MM.1S (cell line): ENCODE measurements around the gene IRAK4.

Source experiments
- DNase-seq: peaks from one replicate; pipeline ENCODE4 v3.0.0-alpha.2; 2015
- H2AFZ ChIP-seq: fragments of 300-600 bp; sonication (generic); 2 replicates; pipeline ENCODE4 v1.6.0; 2016; ENCODE audit warnings: antibody characterized with exemption, low read length
- H3F3A ChIP-seq: fragments of 300-600 bp; sonication (generic); 2 replicates; pipeline ENCODE4 v1.6.1; 2016; ENCODE audit warnings: mild to moderate bottlenecking, antibody characterized with exemption, low read length, moderate library complexity, mixed read lengths; ENCODE audit not compliant: insufficient read depth
- H3K27ac ChIP-seq: fragments of 300-600 bp; sonication (generic); 2 replicates; pipeline ENCODE4 v1.5.1; 2016; ENCODE audit warnings: mild to moderate bottlenecking, low read length
- H3K27me3 ChIP-seq: fragments of 300-600 bp; sonication (generic); replicated peaks from 2 replicates; pipeline ENCODE4 v1.6.0; 2016; ENCODE audit warnings: low read length; ENCODE audit not compliant: insufficient read depth
- H3K36me3 ChIP-seq: fragments of 300-600 bp; sonication (generic); replicated peaks from 2 replicates; pipeline ENCODE4 v1.6.1; 2016; ENCODE audit warnings: mild to moderate bottlenecking, low read length, mixed read lengths; ENCODE audit not compliant: insufficient read depth
- H3K4me1 ChIP-seq: fragments of 300-600 bp; sonication (generic); 2 replicates; pipeline ENCODE4 v1.6.1; 2016; ENCODE audit warnings: low read length, mixed read lengths
- H3K4me2 ChIP-seq: fragments of 300-600 bp; sonication (generic); 2 replicates; pipeline ENCODE4 v1.6.0; 2016; ENCODE audit warnings: low read depth, low read length
- H3K4me3 ChIP-seq: fragments of 300-600 bp; sonication (generic); 2 replicates; pipeline ENCODE4 v1.5.1; 2016; ENCODE audit warnings: low read length, mixed read lengths
- H3K79me2 ChIP-seq: fragments of 300-600 bp; sonication (generic); 2 replicates; pipeline ENCODE4 v1.6.1; 2016; ENCODE audit warnings: mixed run types, low read length, mixed read lengths
- H3K9ac ChIP-seq: fragments of 300-600 bp; sonication (generic); 2 replicates; pipeline ENCODE4 v1.6.1; 2016; ENCODE audit warnings: low read length, mixed read lengths
- H3K9me2 ChIP-seq: fragments of 300-600 bp; sonication (generic); replicated peaks from 2 replicates; pipeline ENCODE4 v1.6.1; 2016; ENCODE audit warnings: mild to moderate bottlenecking, low read length, mixed read lengths; ENCODE audit not compliant: insufficient read depth
- H3K9me3 ChIP-seq: fragments of 300-600 bp; sonication (generic); replicated peaks from 2 replicates; pipeline ENCODE4 v1.6.1; 2016; ENCODE audit warnings: mild to moderate bottlenecking, low read length, mixed read lengths; ENCODE audit not compliant: insufficient read depth
- H4K20me1 ChIP-seq: fragments of 300-600 bp; sonication (generic); 2 replicates; pipeline ENCODE4 v1.6.1; 2016; ENCODE audit warnings: mild to moderate bottlenecking, low read length, moderate library complexity, mixed read lengths; ENCODE audit not compliant: insufficient read depth
- EZH2 ChIP-seq: fragments of 300-600 bp; sonication (generic); optimal IDR thresholded peaks from 2 replicates; pipeline ENCODE3; 2017; ENCODE audit warnings: low read depth, mild to moderate bottlenecking, antibody characterized with exemption, low read length, mixed read lengths
- EZH2phosphoT487 ChIP-seq: fragments of 300-600 bp; sonication (generic); IDR thresholded peaks from 2 replicates; pipeline ENCODE4 v1.6.1; 2018; ENCODE audit warnings: antibody characterized with exemption, low read length
- TF ChIP-seq, protein P1 (sequence below): fragments of 300-600 bp; sonication (generic); IDR thresholded peaks from 2 replicates; pipeline ENCODE4 v1.5.1; 2016; ENCODE audit warnings: antibody characterized with exemption, low read length, mixed read lengths

IRAK4 gene

DNA sequence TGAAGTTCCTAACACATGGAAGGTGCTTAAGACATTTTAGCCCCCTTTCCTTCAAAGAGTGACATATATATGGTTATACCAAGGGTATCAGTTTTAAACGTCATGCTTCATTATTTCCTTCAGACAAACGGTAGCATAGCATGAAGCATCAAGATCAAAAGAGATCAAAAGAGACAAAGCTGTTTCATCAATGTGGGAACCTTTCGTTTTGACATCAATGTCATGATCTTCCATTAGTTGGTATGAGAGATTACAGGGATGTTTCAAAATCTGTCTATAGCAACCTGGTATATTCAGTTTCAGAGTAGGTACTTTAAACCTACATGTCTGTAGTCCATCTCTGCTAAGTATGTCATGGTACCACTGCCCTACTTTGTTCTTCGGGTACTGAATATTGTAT, 28.5 kb upstream of the IRAK4 start:
- Histone ChIP-seq H3F3A (no peaks in the 10 kb centered on the region), H3K9me2 (no peaks in the 10 kb centered on the region), H2AFZ (no peak overlapping the region), H3K9me3 (no peaks in the 10 kb centered on the region), H3K4me2 (no peak overlapping the region), H3K4me1 (no peaks in the 10 kb centered on the region), H3K79me2 (no peaks in the 10 kb centered on the region), H4K20me1 (no peaks in the 10 kb centered on the region), H3K9ac (no peak overlapping the region), H3K36me3 (peaks cover 2% of the 10 kb centered on the region; the same call in 1 of the 2 replicates), H3K4me3 (no peak overlapping the region), H3K27me3 (no peaks in the 10 kb centered on the region), H3K27ac (no peak overlapping the region)
- TF ChIP-seq, protein P1, sequence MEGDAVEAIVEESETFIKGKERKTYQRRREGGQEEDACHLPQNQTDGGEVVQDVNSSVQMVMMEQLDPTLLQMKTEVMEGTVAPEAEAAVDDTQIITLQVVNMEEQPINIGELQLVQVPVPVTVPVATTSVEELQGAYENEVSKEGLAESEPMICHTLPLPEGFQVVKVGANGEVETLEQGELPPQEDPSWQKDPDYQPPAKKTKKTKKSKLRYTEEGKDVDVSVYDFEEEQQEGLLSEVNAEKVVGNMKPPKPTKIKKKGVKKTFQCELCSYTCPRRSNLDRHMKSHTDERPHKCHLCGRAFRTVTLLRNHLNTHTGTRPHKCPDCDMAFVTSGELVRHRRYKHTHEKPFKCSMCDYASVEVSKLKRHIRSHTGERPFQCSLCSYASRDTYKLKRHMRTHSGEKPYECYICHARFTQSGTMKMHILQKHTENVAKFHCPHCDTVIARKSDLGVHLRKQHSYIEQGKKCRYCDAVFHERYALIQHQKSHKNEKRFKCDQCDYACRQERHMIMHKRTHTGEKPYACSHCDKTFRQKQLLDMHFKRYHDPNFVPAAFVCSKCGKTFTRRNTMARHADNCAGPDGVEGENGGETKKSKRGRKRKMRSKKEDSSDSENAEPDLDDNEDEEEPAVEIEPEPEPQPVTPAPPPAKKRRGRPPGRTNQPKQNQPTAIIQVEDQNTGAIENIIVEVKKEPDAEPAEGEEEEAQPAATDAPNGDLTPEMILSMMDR: no peak
- no peak for TF ChIP-seq EZH2
- no peak for TF ChIP-seq EZH2phosphoT487
- no peak for DNase-seq

DNA sequence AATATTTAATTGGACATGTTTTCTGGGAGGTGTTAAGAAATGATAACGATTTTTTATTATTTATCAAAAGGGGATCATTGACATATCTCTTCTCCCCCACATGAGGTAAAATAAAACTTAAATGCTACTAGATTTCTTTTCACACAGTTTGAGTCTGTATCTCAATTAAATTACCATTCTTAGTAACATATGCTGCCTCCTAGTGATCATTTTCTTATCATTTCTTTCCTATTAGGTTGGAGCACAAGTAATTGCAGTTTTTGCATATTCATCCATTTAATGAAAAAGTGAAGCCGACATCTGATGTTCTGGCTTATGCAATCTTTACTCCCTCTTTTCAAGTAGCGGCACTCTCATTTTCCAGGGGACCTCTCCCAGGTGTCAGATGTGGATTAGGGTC, 25.1 kb upstream of the IRAK4 start:
- H3K27ac ChIP-seq: no peak overlapping the region
- H3K9me2 ChIP-seq: no peaks in the 10 kb centered on the region
- no peaks in the 10 kb centered on the region for H3K9me3 ChIP-seq
- peaks cover 10% of the 10 kb centered on the region; the same call in 1 of the 2 replicates for H3K36me3 ChIP-seq
- no peaks in the 10 kb centered on the region for H3K79me2 ChIP-seq
- no peak overlapping the region for H2AFZ ChIP-seq
- no peaks in the 10 kb centered on the region for H3K27me3 ChIP-seq
- TF ChIP-seq EZH2 (no peak), EZH2phosphoT487 (no peak)
- TF ChIP-seq, protein P1: no peak
- H3K4me3 ChIP-seq: no peak overlapping the region
- no peak for DNase-seq
- H3K9ac ChIP-seq: no peak overlapping the region
- H3F3A ChIP-seq: no peaks in the 10 kb centered on the region
- no peaks in the 10 kb centered on the region for H4K20me1 ChIP-seq
- H3K4me1 ChIP-seq: no peaks in the 10 kb centered on the region
- no peak overlapping the region for H3K4me2 ChIP-seq

DNA sequence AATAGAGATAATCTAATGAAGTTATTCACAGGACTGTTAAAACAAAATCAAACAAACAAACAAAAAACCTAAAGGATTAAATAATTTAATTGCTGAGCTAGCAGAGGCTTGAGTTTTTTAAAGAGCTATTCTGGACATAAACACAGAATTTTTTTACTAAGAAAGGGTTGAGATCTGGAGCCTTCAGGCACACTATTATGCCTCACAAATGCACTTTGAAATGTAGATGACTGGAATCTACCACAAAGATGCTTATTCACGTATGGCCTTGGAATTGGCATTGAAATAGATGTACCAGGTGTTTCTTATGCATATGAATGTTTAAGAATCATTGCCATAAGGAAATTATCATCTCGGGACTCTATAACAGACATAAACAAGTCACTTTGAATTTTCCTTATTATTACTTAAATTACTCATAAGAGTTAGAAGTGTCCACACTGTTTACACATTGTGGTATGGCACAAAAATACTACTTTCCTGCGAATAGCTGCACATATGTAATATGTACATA, 21.8 kb upstream of the IRAK4 start:
- H3K9me3 ChIP-seq: no peaks in the 10 kb centered on the region
- no peaks in the 10 kb centered on the region for H3K79me2 ChIP-seq
- no peak overlapping the region for H3K27ac ChIP-seq
- no peaks in the 10 kb centered on the region for H3K9me2 ChIP-seq
- H3K4me1 ChIP-seq: peaks cover 12% of the 10 kb centered on the region
- no peaks in the 10 kb centered on the region for H3K27me3 ChIP-seq
- TF ChIP-seq EZH2: no peak
- TF ChIP-seq EZH2phosphoT487: no peak
- TF ChIP-seq, protein P1: no peak
- no peaks in the 10 kb centered on the region for H4K20me1 ChIP-seq
- H3K36me3 ChIP-seq: peaks cover 10% of the 10 kb centered on the region; the same call in 1 of the 2 replicates
- H3K4me2 ChIP-seq: no peak overlapping the region
- no peak for DNase-seq
- no peak overlapping the region for H2AFZ ChIP-seq
- H3F3A ChIP-seq: no peaks in the 10 kb centered on the region
- H3K9ac ChIP-seq: no peak overlapping the region
- H3K4me3 ChIP-seq: no peak overlapping the region
